Measurements from ENCODE around the gene QKI. TPM values are rescaled to one million over a fixed set of nuclear protein-coding genes. Genes with fewer than 3 reads are reported as not detected.

The QKI gene
- total and polyA plus RNA-seq, 2 donors (not counting 1 experiment from before 2014, with no cell fraction given) = 129 to 224 TPM

GRCh38 chr6:163516908-163517307 is 102.4 kb downstream of the QKI start:
- Histone ChIP-seq H3K4me1 (ENCODE audit: control insufficient read depth, extremely low read depth, insufficient read depth, low read length) (no peaks in the 10 kb centered on the region), H3K4me2 (ENCODE audit: extremely low read depth, insufficient read depth, low read length) (no peak overlapping the region), H3K9me3 (ENCODE audit: control insufficient read depth, insufficient read depth, low read depth, low read length) (no peaks in the 10 kb centered on the region), H3K36me3 (ENCODE audit: control insufficient read depth, insufficient read depth, low read length) (no peaks in the 10 kb centered on the region), H3K27me3 (ENCODE audit: control insufficient read depth, insufficient read depth, low read length) (no peaks in the 10 kb centered on the region), H3K9ac (ENCODE audit: insufficient read depth, low read length) (no peak overlapping the region), H2AFZ (ENCODE audit: low read length) (no peak overlapping the region), H3K79me2 (ENCODE audit: control insufficient read depth, insufficient read depth, low read length) (peaks cover 75% of the 10 kb centered on the region), H3K27ac (ENCODE audit: insufficient read depth, low read length) (no peak overlapping the region), H3K4me3 (replicated peaks in 1 of 4; ENCODE audit: control extremely low read depth in 1 of 4, insufficient read depth in 1 of 4, low read depth in 3 of 4, low read length in 4 of 4) (no peak overlapping the region), H4K20me1 (ENCODE audit: control insufficient read depth, extremely low read depth, insufficient read depth, low read length) (no peaks in the 10 kb centered on the region)
- TF ChIP-seq CTCF (conservative IDR thresholded peaks at IDR 0.05 in 1 of 2, IDR thresholded peaks at IDR 0.05 in 1 of 2; ENCODE audit: low read depth in 1 of 2, low read length in 2 of 2) (no peak), EZH2 (IDR thresholded peaks at IDR 0.05; ENCODE audit: low read length, missing control alignments) (no peak)
- no peak for DNase-seq (ENCODE audit: low read depth in 2 of 2)

GRCh38 chr6:163520956-163521355 is 106.4 kb downstream of the QKI start:
- TF ChIP-seq CTCF (conservative IDR thresholded peaks at IDR 0.05 in 1 of 2, IDR thresholded peaks at IDR 0.05 in 1 of 2; ENCODE audit: low read depth in 1 of 2, low read length in 2 of 2) (no peak), EZH2 (IDR thresholded peaks at IDR 0.05; ENCODE audit: low read length, missing control alignments) (no peak)
- H3K4me1 ChIP-seq (ENCODE audit: control insufficient read depth, extremely low read depth, insufficient read depth, low read length) = no peaks in the 10 kb centered on the region
- no peaks in the 10 kb centered on the region for H3K36me3 ChIP-seq (ENCODE audit: control insufficient read depth, insufficient read depth, low read length)
- H3K9ac ChIP-seq (ENCODE audit: insufficient read depth, low read length) = no peak overlapping the region
- H3K4me2 ChIP-seq (ENCODE audit: extremely low read depth, insufficient read depth, low read length) = no peak overlapping the region
- H3K4me3 ChIP-seq (replicated peaks in 1 of 4; ENCODE audit: control extremely low read depth in 1 of 4, insufficient read depth in 1 of 4, low read depth in 3 of 4, low read length in 4 of 4) = no peak overlapping the region
- no peak overlapping the region for H3K27ac ChIP-seq (ENCODE audit: insufficient read depth, low read length)
- no peaks in the 10 kb centered on the region for H4K20me1 ChIP-seq (ENCODE audit: control insufficient read depth, extremely low read depth, insufficient read depth, low read length)
- H3K9me3 ChIP-seq (ENCODE audit: control insufficient read depth, insufficient read depth, low read depth, low read length) = no peaks in the 10 kb centered on the region
- DNase-seq (ENCODE audit: low read depth in 2 of 2) = peak in 1 of 2 donors; percentile 62
- H2AFZ ChIP-seq (ENCODE audit: low read length) = no peak overlapping the region
- no peaks in the 10 kb centered on the region for H3K27me3 ChIP-seq (ENCODE audit: control insufficient read depth, insufficient read depth, low read length)
- H3K79me2 ChIP-seq (ENCODE audit: control insufficient read depth, insufficient read depth, low read length) = peaks cover 77% of the 10 kb centered on the region

GRCh38 chr6:163522033-163522432 is 107.5 kb downstream of the QKI start:
- Histone ChIP-seq H3K9ac (ENCODE audit: insufficient read depth, low read length) (no peak overlapping the region), H4K20me1 (ENCODE audit: control insufficient read depth, extremely low read depth, insufficient read depth, low read length) (no peaks in the 10 kb centered on the region), H3K4me3 (replicated peaks in 1 of 4; ENCODE audit: control extremely low read depth in 1 of 4, insufficient read depth in 1 of 4, low read depth in 3 of 4, low read length in 4 of 4) (no peak overlapping the region), H3K4me2 (ENCODE audit: extremely low read depth, insufficient read depth, low read length) (no peak overlapping the region), H3K27ac (ENCODE audit: insufficient read depth, low read length) (no peak overlapping the region), H3K79me2 (ENCODE audit: control insufficient read depth, insufficient read depth, low read length) (peaks cover 82% of the 10 kb centered on the region), H3K9me3 (ENCODE audit: control insufficient read depth, insufficient read depth, low read depth, low read length) (no peaks in the 10 kb centered on the region), H3K4me1 (ENCODE audit: control insufficient read depth, extremely low read depth, insufficient read depth, low read length) (peaks cover 2% of the 10 kb centered on the region), H2AFZ (ENCODE audit: low read length) (no peak overlapping the region), H3K27me3 (ENCODE audit: control insufficient read depth, insufficient read depth, low read length) (no peaks in the 10 kb centered on the region), H3K36me3 (ENCODE audit: control insufficient read depth, insufficient read depth, low read length) (no peaks in the 10 kb centered on the region)
- TF ChIP-seq EZH2 (IDR thresholded peaks at IDR 0.05; ENCODE audit: low read length, missing control alignments) = no peak
- TF ChIP-seq CTCF (conservative IDR thresholded peaks at IDR 0.05 in 1 of 2, IDR thresholded peaks at IDR 0.05 in 1 of 2; ENCODE audit: low read depth in 1 of 2, low read length in 2 of 2) = no peak
- DNase-seq (ENCODE audit: low read depth in 2 of 2) = no peak
